Fibroblast of pulmonary artery (primary cell): ENCODE measurements around the gene GNB1L.

Experiments used
- DNase-seq: peaks from one replicate; pipeline ENCODE4 v3.0.0-alpha.2; 2010; ENCODE audit warnings: low read depth
- H3K4me3 ChIP-seq: replicated peaks from 2 replicates; pipeline ENCODE4 v1.5.1; 2011; ENCODE audit warnings: low read depth, mild to moderate bottlenecking, control low read depth, low read length, moderate library complexity
- CTCF ChIP-seq: IDR thresholded peaks from 2 replicates; pipeline ENCODE4 v1.5.1; 2011; ENCODE audit warnings: mild to moderate bottlenecking, control low read depth, low read length, inconsistent platforms; ENCODE audit errors: missing control alignments

GNB1L gene

DNA sequence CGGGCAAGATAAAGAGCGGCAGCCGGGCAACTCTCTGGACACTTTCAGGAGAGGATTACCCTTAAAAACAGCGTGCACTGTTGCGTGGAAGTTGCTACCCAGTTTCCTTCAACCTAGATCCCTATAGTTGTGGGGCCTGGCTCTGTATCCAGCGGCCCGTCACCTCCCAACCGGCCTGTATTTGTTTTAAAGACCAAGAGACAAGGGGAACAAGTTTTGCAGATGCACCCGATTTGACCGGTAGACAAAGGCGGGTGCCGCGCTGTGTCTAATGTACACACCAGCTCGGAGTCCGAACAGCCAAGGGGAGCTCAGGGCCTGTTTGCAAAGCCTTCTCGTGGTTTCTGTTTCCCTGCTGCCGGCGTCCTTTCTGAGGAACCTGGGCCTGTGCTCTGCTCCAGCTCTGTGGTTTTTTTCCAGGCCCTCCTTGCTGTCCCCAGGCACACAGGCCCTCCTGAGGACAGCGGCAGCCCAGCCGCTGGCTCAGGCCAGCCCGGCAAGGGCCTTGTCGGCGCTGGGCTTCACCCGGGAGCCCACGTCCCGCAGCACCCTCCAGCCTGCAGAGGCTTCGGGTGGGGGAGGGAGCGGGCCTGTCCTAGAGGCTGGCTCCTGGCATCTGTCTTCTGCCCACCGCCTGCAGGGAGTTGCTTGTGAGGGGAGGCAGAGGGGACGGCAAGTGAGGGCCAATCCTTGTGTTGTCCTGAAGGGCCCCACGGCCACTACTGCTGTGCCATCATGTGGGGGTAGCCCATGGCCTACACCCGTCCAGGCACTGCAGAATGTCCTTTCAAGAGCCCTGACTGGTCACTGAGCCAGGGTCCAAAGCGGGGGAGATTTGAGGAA, 92.7 kb downstream of the GNB1L start:
- DNase-seq, result no peak
- no peak for TF ChIP-seq CTCF
- no peak overlapping the region for H3K4me3 ChIP-seq

GRCh38 chr22:19760951-19761724, 93.5 kb downstream of the GNB1L start:
- no peak overlapping the region for H3K4me3 ChIP-seq
- TF ChIP-seq CTCF, result no peak

GRCh38 chr22:19760058-19760950, 94.4 kb downstream of the GNB1L start, which contains the start of gene TBX1:
Gene TBX1, plus strand, starts transcription at chr22:19760778. Its CDS starts 66 bp downstream, at chr22:19760844.
- DNase-seq, result no peak
- no peak for TF ChIP-seq CTCF
- no peak within 1 kb of the TSS for H3K4me3 ChIP-seq

More at GRCh38 chr22:19760951-19761724, 93.5 kb downstream of the GNB1L start:
- DNase-seq, result no peak

DNA sequence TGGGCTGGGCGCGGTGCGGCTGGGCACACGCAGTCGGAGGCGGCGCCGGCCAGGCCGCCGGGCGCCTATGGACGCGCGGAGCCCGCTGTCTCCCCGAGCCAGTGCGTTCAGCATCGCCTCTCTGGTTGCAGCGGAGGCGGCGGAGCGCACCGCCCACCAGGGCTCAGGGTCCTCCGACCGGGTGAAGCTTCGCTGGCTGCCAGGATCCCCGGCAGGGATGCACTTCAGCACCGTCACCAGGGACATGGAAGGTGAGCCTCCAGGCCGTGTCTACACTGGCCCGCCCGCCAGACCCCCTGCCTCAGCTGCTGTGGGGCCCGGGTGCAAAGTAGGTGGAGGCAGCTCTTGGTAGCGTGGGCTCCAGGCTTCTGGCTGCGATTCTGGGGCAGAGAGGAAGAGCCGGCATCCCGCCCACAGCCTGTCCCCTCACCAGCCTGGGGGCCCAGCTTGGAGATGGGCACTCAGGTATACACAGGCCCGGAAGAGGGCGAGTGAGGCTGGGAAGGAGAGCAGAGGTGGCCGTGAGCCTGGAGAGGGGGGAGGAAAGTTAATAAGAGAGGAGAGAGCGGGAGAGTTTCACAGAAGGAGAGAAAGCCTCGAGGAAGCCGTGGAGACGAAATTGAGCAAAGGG, 95.1 kb downstream of the GNB1L start:
- no peak for DNase-seq
- TF ChIP-seq CTCF, result no peak
- no peak overlapping the region for H3K4me3 ChIP-seq

DNA sequence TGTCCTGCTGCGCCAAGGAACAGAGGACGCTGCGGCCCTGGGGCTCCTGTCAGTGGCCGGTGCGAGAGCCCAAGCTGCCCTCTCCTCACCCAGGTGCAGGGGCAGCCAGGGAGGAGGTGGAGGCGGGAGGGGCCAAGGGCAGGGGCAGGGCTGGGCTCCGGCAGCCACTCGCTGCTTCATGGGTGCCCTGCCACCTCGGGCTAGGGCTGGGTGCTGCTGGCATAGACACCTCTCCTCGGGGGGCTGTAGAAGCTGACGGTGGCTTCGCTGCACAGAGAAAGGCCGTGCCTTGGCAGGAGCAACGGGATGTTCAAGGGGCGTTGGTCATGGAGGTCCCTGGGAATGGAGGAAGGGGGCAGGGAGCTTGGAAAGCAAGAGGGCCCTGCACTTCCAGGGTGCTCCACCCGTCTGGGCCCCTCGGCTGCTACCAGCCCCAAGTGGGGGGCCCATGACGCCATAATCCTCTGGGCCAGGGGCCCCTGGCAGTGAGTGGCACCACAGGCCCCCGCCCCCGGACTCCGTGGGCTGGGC, 95.7 kb downstream of the GNB1L start:
- no peak overlapping the region for H3K4me3 ChIP-seq
- TF ChIP-seq CTCF, result no peak
- no peak for DNase-seq
